ENCODE data around the gene SLC7A6OS. TPM values are rescaled to one million over a fixed set of nuclear protein-coding genes. Genes with fewer than 3 reads are reported as not detected.
A peak's percentile ranks its signal among the peaks of the same experiment; 100 is the strongest.

Gene SLC7A6OS
- total and polyA plus RNA-seq, 10 of the 15 experiments (the other 5 are each of a cell fraction or from before 2014, with no cell fraction given) = 2.9 to 27.4 (median 16.9) TPM

DNA sequence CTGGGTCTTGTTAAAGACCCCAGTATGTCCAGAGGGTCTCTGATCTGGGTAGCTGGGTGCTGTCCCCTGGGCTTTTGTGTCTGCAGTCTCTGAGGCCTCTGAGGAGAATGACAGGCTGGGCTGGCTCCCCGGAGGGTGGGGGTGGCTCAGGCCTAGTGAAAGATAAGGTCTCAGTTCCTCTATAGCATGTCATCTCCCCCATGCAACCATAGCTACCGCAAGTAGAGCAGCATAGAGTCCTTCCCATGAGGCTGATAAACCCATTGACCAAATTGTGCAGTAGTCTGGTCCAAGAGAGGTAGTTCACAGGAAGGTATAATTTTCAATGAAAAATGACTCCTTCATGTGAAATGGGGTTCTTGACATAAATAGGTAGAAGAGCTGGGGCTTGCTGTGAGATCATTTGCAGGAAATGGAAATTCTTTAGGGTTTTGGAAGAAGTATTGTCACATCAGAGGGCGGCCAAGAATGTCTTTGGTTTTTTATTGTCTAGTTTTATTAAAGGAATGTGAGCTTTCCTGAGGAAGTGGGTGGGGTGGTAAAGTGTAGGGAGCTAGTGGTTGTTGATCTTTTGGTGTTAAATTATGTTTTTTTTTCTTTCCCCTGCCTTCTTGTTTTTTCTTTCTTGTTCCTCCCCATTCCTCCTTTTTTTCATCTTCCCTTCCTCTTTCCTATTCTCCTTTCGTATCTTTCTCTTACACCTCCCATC, 21.0 kb downstream of the SLC7A6OS start (continued):
- no peak for TF ChIP-seq ZNF384 (IDR thresholded peaks at IDR 0.05; ENCODE audit: borderline replicate concordance, low read depth, low read length)
- TF ChIP-seq SRF (IDR thresholded peaks at IDR 0.05; ENCODE audit: low read depth in 2 of 2, low read length in 2 of 2) = no peak
- TF ChIP-seq, protein P1, sequence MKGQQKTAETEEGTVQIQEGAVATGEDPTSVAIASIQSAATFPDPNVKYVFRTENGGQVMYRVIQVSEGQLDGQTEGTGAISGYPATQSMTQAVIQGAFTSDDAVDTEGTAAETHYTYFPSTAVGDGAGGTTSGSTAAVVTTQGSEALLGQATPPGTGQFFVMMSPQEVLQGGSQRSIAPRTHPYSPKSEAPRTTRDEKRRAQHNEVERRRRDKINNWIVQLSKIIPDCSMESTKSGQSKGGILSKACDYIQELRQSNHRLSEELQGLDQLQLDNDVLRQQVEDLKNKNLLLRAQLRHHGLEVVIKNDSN (IDR thresholded peaks at IDR 0.05; ENCODE audit: borderline replicate concordance, extremely low read length, insufficient read depth, low read depth, low read length) = no peak
- peak; percentile 79 for TF ChIP-seq MXI1 (IDR thresholded peaks at IDR 0.05; ENCODE audit: low read depth, low read length)
- TF ChIP-seq, protein P2, sequence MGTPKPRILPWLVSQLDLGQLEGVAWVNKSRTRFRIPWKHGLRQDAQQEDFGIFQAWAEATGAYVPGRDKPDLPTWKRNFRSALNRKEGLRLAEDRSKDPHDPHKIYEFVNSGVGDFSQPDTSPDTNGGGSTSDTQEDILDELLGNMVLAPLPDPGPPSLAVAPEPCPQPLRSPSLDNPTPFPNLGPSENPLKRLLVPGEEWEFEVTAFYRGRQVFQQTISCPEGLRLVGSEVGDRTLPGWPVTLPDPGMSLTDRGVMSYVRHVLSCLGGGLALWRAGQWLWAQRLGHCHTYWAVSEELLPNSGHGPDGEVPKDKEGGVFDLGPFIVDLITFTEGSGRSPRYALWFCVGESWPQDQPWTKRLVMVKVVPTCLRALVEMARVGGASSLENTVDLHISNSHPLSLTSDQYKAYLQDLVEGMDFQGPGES (IDR thresholded peaks at IDR 0.05) = no peak
- TF ChIP-seq CEBPB (IDR thresholded peaks at IDR 0.05; ENCODE audit: borderline replicate concordance in 1 of 2, low read depth in 2 of 2, low read length in 2 of 2) = no peak
- TF ChIP-seq, protein P3, sequence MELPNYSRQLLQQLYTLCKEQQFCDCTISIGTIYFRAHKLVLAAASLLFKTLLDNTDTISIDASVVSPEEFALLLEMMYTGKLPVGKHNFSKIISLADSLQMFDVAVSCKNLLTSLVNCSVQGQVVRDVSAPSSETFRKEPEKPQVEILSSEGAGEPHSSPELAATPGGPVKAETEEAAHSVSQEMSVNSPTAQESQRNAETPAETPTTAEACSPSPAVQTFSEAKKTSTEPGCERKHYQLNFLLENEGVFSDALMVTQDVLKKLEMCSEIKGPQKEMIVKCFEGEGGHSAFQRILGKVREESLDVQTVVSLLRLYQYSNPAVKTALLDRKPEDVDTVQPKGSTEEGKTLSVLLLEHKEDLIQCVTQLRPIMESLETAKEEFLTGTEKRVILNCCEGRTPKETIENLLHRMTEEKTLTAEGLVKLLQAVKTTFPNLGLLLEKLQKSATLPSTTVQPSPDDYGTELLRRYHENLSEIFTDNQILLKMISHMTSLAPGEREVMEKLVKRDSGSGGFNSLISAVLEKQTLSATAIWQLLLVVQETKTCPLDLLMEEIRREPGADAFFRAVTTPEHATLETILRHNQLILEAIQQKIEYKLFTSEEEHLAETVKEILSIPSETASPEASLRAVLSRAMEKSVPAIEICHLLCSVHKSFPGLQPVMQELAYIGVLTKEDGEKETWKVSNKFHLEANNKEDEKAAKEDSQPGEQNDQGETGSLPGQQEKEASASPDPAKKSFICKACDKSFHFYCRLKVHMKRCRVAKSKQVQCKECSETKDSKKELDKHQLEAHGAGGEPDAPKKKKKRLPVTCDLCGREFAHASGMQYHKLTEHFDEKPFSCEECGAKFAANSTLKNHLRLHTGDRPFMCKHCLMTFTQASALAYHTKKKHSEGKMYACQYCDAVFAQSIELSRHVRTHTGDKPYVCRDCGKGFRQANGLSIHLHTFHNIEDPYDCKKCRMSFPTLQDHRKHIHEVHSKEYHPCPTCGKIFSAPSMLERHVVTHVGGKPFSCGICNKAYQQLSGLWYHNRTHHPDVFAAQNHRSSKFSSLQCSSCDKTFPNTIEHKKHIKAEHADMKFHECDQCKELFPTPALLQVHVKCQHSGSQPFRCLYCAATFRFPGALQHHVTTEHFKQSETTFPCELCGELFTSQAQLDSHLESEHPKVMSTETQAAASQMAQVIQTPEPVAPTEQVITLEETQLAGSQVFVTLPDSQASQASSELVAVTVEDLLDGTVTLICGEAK (IDR thresholded peaks at IDR 0.05; ENCODE audit: borderline replicate concordance) = no peak
- 0 out of 2 replicates have a peak, but pooled peaks have one; percentile 59 for TF ChIP-seq POLR2AphosphoS5 (IDR thresholded peaks at IDR 0.05; ENCODE audit: low read length)
- no peak for TF ChIP-seq TBL1XR1 (IDR thresholded peaks at IDR 0.05; ENCODE audit: low read depth, low read length)
- TF ChIP-seq, protein P4, sequence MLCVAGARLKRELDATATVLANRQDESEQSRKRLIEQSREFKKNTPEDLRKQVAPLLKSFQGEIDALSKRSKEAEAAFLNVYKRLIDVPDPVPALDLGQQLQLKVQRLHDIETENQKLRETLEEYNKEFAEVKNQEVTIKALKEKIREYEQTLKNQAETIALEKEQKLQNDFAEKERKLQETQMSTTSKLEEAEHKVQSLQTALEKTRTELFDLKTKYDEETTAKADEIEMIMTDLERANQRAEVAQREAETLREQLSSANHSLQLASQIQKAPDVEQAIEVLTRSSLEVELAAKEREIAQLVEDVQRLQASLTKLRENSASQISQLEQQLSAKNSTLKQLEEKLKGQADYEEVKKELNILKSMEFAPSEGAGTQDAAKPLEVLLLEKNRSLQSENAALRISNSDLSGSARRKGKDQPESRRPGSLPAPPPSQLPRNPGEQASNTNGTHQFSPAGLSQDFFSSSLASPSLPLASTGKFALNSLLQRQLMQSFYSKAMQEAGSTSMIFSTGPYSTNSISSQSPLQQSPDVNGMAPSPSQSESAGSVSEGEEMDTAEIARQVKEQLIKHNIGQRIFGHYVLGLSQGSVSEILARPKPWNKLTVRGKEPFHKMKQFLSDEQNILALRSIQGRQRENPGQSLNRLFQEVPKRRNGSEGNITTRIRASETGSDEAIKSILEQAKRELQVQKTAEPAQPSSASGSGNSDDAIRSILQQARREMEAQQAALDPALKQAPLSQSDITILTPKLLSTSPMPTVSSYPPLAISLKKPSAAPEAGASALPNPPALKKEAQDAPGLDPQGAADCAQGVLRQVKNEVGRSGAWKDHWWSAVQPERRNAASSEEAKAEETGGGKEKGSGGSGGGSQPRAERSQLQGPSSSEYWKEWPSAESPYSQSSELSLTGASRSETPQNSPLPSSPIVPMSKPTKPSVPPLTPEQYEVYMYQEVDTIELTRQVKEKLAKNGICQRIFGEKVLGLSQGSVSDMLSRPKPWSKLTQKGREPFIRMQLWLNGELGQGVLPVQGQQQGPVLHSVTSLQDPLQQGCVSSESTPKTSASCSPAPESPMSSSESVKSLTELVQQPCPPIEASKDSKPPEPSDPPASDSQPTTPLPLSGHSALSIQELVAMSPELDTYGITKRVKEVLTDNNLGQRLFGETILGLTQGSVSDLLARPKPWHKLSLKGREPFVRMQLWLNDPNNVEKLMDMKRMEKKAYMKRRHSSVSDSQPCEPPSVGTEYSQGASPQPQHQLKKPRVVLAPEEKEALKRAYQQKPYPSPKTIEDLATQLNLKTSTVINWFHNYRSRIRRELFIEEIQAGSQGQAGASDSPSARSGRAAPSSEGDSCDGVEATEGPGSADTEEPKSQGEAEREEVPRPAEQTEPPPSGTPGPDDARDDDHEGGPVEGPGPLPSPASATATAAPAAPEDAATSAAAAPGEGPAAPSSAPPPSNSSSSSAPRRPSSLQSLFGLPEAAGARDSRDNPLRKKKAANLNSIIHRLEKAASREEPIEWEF (IDR thresholded peaks at IDR 0.05; ENCODE audit: insufficient replicate concordance, low read depth, low read length) = peak; percentile 17
- 0 out of 2 replicates have a peak, but pooled peaks have one; percentile 54 for TF ChIP-seq GATAD2B (conservative IDR thresholded peaks at IDR 0.05; ENCODE audit: low read depth)
- TF ChIP-seq RCOR1 (conservative IDR thresholded peaks at IDR 0.05; ENCODE audit: low read depth, low read length) = 0 out of 2 replicates have a peak, but pooled peaks have one; percentile 52
- TF ChIP-seq, protein P5, sequence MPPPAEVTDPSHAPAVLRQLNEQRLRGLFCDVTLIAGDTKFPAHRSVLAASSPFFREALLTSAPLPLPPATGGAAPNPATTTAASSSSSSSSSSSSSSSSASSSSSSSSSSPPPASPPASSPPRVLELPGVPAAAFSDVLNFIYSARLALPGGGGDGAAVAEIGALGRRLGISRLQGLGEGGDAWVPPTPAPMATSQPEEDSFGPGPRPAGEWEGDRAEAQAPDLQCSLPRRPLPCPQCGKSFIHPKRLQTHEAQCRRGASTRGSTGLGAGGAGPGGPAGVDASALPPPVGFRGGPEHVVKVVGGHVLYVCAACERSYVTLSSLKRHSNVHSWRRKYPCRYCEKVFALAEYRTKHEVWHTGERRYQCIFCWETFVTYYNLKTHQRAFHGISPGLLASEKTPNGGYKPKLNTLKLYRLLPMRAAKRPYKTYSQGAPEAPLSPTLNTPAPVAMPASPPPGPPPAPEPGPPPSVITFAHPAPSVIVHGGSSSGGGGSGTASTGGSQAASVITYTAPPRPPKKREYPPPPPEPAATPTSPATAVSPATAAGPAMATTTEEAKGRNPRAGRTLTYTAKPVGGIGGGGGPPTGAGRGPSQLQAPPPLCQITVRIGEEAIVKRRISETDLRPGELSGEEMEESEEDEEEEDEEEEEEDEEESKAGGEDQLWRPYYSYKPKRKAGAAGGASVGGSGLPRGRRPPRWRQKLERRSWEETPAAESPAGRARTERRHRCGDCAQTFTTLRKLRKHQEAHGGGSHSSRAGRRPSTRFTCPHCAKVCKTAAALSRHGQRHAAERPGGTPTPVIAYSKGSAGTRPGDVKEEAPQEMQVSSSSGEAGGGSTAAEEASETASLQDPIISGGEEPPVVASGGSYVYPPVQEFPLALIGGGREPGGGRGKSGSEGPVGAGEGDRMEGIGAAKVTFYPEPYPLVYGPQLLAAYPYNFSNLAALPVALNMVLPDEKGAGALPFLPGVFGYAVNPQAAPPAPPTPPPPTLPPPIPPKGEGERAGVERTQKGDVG (CRISPR knock-in tag; IDR thresholded peaks at IDR 0.05) = no peak
